ENCODE data around the gene TEX19. TPM values are rescaled to one million over a fixed set of nuclear protein-coding genes. Genes with fewer than 3 reads are reported as not detected.

TEX19 gene
- total RNA-seq, 2 donors from 2014 or later, result 0.46 to 0.48 TPM

DNA sequence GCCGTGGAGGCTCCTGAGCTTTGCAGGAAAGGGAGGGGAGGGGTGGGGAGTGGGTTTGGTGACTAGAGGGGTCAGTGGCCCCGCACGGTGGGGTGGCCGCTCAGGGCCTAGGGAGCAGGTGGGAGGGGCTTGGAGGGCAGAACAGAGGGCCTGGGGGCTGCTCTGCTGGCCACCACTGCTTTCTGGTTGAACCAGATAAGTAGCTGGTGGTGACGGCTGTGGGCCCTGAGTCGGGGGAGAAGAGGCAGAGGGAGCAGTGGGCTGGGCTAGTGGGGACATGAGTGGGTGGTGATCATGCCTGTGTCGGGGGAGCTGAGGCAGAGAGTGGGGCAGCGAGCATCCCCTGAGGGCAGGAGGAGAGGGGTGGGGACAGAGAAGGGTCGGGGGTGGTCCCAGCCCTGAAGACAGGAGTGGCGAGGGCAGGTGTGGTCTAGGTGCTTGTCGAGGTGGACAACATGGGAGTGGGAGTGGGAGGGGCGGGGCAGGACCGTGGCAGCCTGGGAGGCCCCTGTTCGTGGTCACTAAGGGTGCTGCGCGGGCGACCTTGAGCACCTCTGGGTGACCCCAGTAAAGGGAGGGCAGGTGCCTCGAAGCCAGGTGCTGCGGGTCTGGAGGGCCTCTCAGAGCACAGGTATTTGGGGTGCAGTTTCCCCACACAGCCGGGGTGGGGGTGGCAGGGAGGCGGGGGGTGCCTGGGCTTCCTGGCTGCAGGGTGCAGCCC is 35.4 kb upstream of the TEX19 start:
- Histone ChIP-seq H3K9ac (ENCODE audit: extremely low read depth, low read length, poor library complexity, severe bottlenecking) (no peak overlapping the region), H3K9me3 (ENCODE audit: control insufficient read depth, low read length) (no peaks in the 10 kb centered on the region), H3K27me3 (ENCODE audit: control insufficient read depth, insufficient read depth, low read length, poor library complexity, severe bottlenecking) (no peaks in the 10 kb centered on the region), H3K4me1 (ENCODE audit: control insufficient read depth, insufficient read depth, low read length) (no peaks in the 10 kb centered on the region), H3K27ac (ENCODE audit: low read depth, low read length) (no peak overlapping the region), H3K36me3 (ENCODE audit: control insufficient read depth, insufficient read depth, low read length) (no peaks in the 10 kb centered on the region), H3K4me3 (ENCODE audit: low read length) (no peak overlapping the region)
- 82 to 83% methylated on average over 5 to 21 of the region's 21 CpGs for WGBS, 2 experiments (ENCODE audit: insufficient coverage in 1 of 2, insufficient read length in 1 of 2)
- H3K9me3 Mint-ChIP-seq, result no peaks in the 10 kb centered on the region
- TF ChIP-seq CTCF (conservative IDR thresholded peaks at IDR 0.05), result no peak
- peaks cover 6% of the 10 kb centered on the region for H3K4me1 Mint-ChIP-seq
- H3K4me3 Mint-ChIP-seq, result no peak overlapping the region
- H3K36me3 Mint-ChIP-seq (ENCODE audit: low read depth), result no peaks in the 10 kb centered on the region
- DNase-seq, result no peak
- no peak overlapping the region for H3K27ac Mint-ChIP-seq
- no peaks in the 10 kb centered on the region for H3K27me3 Mint-ChIP-seq (ENCODE audit: insufficient read depth)

DNA sequence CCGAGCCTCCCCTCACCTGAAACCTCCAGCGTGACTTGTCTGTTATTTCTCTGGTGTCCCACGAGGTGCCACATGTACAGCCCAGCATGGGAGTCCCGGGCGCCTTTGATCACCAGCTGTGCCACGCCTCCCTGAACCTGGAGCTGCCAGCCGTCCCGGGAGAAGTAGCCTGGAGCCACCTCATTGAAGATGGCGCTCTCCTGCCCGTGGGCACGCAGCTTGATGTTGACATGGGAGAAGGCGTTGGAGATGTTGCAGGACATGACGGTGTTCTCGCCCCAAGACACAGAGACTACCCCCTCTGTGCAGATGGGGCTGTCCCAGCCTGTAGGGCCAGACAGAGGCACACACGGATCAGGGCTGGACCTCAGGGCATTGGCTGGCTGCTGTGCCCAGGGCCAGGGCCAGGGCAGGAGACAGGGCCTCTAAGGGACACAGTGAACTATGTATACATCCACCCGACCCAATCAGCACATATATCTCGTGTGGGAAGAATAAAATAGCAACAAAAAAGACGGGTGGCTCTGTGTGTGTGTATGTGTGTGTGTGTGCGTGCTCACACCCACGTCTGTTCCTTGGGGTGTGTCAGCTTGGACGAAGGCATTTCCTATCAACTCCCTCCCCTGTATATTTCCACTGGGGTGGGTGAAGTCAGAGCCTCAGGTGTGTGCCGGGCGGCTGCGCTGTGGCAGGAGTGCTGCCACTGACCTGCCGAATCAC is 34.3 kb upstream of the TEX19 start:
- Mint-ChIP-seq H3K27ac (no peak overlapping the region), H3K27me3 (ENCODE audit: insufficient read depth) (peaks cover under 1% of the 10 kb centered on the region)
- no peaks in the 10 kb centered on the region for H3K27me3 ChIP-seq (ENCODE audit: control insufficient read depth, insufficient read depth, low read length, poor library complexity, severe bottlenecking)

More for the DNA sequence above, 34.3 kb upstream of the TEX19 start:
- Mint-ChIP-seq H3K4me1 (peaks cover 6% of the 10 kb centered on the region), H3K36me3 (ENCODE audit: low read depth) (no peaks in the 10 kb centered on the region), H3K9me3 (no peaks in the 10 kb centered on the region), H3K4me3 (no peak overlapping the region)
- H3K4me3 ChIP-seq (ENCODE audit: low read length), result no peak overlapping the region
- no peak overlapping the region for H3K27ac ChIP-seq (ENCODE audit: low read depth, low read length)
- no peak for TF ChIP-seq CTCF (conservative IDR thresholded peaks at IDR 0.05)
- H3K9me3 ChIP-seq (ENCODE audit: control insufficient read depth, low read length), result no peaks in the 10 kb centered on the region
- DNase-seq, result no peak
- 80 to 85% methylated on average over 20 to 23 of the region's 25 CpGs for whole genome bisulfite sequencing, 2 experiments (ENCODE audit: insufficient coverage in 1 of 2, insufficient read length in 1 of 2)
- H3K36me3 ChIP-seq (ENCODE audit: control insufficient read depth, insufficient read depth, low read length), result no peaks in the 10 kb centered on the region
- no peaks in the 10 kb centered on the region for H3K4me1 ChIP-seq (ENCODE audit: control insufficient read depth, insufficient read depth, low read length)
- no peak overlapping the region for H3K9ac ChIP-seq (ENCODE audit: extremely low read depth, low read length, poor library complexity, severe bottlenecking)
